H1 (cell line): Measurements from ENCODE around the gene STK33. TPM values are rescaled to one million over a fixed set of nuclear protein-coding genes. Genes with fewer than 3 reads are reported as not detected.

Source experiments
- BRCA1 ChIP-seq: IDR thresholded peaks from 2 replicates; pipeline ENCODE4 v1.6.1; 2012; ENCODE audit warnings: low read depth, low read length, improper control_type of control experiment
- EP300 ChIP-seq, 2 experiments: IDR thresholded peaks; 1 replicate in 1 of 2; 2 replicates in 1 of 2; pipeline ENCODE4 v1.6.1; 2011 to 2012; ENCODE audit warnings: low read depth in 2 of 2, low read length in 2 of 2, mild to moderate bottlenecking in 2 of 2, borderline replicate concordance in 1 of 2, inconsistent platforms in 1 of 2, moderate library complexity in 1 of 2
- KDM5A ChIP-seq: fragments of 200-600 bp; IDR thresholded peaks from 2 replicates; pipeline ENCODE4 v1.7.1; 2012; ENCODE audit warnings: mild to moderate bottlenecking, low read length, inconsistent platforms, mixed read lengths
- polyA plus RNA-seq, 7 experiments: library from polyadenylated mRNA; depleted of rRNA in 3 of 7; stranded (reverse) in 5 of 7; unstranded in 2 of 7; fragments of >200 nt in 5 of 7; fragments of 200-250 nt in 2 of 7; gene quantifications; 1 replicate in 5 of 7; 2 replicates in 1 of 7; 4 replicates in 1 of 7; pipeline versions ENCODE4 v1.2.1 to v1.2.3, GENCODE V29; 2011 to 2013; ENCODE audit warnings: missing spikeins in 2 of 7, mixed read lengths in 2 of 7
- total RNA-seq: library from RNA; stranded (reverse); fragmentation: NEBNext Ultra II Directional; extraction: Animal tissue kit (Norgen Biotek cat#: 25700); gene quantifications from 2 replicates; pipeline ENCODE4 v1.2.1, GENCODE V29; 2021
- TF ChIP-seq, protein P1 (sequence below): fragments of 300-600 bp; sonication (generic); IDR thresholded peaks from 2 replicates; pipeline ENCODE4 v1.7.1; 2012; ENCODE audit warnings: low read length, moderate library complexity, mild to moderate bottlenecking, inconsistent platforms; ENCODE audit not compliant: insufficient replicate concordance
- TF ChIP-seq, protein P2 (sequence below): IDR thresholded peaks from 2 replicates; pipeline ENCODE4 v1.6.1; 2012; ENCODE audit warnings: low read length, inconsistent platforms

Gene STK33
- total and polyA plus RNA-seq, 2 of the 8 experiments (the other 6 are each of a cell fraction or from before 2014, with no cell fraction given) = 8.8 to 25.1 TPM

DNA sequence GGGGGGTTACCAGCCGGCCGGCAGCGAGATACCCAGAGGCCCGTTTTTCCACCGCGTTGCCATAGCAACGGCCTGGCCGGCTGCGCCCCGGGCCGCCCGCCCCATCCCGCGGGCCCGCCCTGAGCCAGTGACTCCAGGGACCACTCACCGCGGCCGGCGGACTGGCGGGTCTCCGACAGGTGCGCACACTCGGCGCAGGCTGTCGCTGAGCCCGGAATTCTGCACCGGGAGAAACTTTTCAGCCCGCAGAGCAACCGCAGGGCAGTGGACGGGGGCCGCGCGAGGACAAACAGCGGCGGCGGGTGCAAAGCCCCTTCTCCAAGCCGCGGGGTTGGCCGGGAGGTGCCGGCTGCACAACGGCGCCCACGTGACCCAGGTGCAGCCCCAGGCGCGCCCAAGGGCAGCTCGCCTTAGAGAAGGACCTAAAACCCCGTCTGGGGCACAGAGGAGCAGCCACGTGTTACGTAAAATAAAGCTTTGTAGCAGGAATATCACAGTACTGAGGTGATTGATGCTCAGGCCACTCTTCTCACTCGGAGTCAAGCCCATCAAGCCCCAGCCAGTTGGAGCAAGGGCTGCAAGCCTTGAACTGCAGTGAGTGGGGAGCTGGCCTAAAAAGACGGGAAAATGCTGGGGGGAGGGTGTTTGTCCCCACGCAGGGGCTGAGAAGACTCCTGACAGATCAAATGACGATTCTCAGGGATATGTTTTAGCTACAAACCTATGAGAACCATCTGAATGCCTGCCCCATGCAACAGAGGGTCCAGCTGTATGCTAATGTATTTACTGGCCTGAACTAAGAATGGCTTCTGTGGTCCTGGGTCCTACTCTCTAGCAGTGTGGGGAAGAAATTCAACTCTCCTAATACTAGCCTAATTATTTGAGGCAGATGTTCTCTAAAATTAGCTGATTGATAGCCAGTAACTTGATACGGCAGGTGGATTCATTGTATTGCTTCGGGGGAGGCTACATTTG is at the start of gene STK33 (continued):
- TF ChIP-seq, protein P1, sequence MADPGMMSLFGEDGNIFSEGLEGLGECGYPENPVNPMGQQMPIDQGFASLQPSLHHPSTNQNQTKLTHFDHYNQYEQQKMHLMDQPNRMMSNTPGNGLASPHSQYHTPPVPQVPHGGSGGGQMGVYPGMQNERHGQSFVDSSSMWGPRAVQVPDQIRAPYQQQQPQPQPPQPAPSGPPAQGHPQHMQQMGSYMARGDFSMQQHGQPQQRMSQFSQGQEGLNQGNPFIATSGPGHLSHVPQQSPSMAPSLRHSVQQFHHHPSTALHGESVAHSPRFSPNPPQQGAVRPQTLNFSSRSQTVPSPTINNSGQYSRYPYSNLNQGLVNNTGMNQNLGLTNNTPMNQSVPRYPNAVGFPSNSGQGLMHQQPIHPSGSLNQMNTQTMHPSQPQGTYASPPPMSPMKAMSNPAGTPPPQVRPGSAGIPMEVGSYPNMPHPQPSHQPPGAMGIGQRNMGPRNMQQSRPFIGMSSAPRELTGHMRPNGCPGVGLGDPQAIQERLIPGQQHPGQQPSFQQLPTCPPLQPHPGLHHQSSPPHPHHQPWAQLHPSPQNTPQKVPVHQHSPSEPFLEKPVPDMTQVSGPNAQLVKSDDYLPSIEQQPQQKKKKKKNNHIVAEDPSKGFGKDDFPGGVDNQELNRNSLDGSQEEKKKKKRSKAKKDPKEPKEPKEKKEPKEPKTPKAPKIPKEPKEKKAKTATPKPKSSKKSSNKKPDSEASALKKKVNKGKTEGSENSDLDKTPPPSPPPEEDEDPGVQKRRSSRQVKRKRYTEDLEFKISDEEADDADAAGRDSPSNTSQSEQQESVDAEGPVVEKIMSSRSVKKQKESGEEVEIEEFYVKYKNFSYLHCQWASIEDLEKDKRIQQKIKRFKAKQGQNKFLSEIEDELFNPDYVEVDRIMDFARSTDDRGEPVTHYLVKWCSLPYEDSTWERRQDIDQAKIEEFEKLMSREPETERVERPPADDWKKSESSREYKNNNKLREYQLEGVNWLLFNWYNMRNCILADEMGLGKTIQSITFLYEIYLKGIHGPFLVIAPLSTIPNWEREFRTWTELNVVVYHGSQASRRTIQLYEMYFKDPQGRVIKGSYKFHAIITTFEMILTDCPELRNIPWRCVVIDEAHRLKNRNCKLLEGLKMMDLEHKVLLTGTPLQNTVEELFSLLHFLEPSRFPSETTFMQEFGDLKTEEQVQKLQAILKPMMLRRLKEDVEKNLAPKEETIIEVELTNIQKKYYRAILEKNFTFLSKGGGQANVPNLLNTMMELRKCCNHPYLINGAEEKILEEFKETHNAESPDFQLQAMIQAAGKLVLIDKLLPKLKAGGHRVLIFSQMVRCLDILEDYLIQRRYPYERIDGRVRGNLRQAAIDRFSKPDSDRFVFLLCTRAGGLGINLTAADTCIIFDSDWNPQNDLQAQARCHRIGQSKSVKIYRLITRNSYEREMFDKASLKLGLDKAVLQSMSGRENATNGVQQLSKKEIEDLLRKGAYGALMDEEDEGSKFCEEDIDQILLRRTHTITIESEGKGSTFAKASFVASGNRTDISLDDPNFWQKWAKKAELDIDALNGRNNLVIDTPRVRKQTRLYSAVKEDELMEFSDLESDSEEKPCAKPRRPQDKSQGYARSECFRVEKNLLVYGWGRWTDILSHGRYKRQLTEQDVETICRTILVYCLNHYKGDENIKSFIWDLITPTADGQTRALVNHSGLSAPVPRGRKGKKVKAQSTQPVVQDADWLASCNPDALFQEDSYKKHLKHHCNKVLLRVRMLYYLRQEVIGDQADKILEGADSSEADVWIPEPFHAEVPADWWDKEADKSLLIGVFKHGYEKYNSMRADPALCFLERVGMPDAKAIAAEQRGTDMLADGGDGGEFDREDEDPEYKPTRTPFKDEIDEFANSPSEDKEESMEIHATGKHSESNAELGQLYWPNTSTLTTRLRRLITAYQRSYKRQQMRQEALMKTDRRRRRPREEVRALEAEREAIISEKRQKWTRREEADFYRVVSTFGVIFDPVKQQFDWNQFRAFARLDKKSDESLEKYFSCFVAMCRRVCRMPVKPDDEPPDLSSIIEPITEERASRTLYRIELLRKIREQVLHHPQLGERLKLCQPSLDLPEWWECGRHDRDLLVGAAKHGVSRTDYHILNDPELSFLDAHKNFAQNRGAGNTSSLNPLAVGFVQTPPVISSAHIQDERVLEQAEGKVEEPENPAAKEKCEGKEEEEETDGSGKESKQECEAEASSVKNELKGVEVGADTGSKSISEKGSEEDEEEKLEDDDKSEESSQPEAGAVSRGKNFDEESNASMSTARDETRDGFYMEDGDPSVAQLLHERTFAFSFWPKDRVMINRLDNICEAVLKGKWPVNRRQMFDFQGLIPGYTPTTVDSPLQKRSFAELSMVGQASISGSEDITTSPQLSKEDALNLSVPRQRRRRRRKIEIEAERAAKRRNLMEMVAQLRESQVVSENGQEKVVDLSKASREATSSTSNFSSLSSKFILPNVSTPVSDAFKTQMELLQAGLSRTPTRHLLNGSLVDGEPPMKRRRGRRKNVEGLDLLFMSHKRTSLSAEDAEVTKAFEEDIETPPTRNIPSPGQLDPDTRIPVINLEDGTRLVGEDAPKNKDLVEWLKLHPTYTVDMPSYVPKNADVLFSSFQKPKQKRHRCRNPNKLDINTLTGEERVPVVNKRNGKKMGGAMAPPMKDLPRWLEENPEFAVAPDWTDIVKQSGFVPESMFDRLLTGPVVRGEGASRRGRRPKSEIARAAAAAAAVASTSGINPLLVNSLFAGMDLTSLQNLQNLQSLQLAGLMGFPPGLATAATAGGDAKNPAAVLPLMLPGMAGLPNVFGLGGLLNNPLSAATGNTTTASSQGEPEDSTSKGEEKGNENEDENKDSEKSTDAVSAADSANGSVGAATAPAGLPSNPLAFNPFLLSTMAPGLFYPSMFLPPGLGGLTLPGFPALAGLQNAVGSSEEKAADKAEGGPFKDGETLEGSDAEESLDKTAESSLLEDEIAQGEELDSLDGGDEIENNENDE = no peak
- TF ChIP-seq KDM5A = no peak
- no peak for TF ChIP-seq BRCA1
- no peak for TF ChIP-seq EP300 (IDR thresholded peaks at IDR 0.05; ENCODE audit: borderline replicate concordance in 1 of 2, low read depth in 2 of 2, low read length in 2 of 2)
- TF ChIP-seq, protein P2, sequence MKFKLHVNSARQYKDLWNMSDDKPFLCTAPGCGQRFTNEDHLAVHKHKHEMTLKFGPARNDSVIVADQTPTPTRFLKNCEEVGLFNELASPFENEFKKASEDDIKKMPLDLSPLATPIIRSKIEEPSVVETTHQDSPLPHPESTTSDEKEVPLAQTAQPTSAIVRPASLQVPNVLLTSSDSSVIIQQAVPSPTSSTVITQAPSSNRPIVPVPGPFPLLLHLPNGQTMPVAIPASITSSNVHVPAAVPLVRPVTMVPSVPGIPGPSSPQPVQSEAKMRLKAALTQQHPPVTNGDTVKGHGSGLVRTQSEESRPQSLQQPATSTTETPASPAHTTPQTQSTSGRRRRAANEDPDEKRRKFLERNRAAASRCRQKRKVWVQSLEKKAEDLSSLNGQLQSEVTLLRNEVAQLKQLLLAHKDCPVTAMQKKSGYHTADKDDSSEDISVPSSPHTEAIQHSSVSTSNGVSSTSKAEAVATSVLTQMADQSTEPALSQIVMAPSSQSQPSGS = no peak
